HG03565 (cell line): ENCODE measurements around the gene TRMT61A.
"Not testable (repeated sequence)": the region's sequence is repeated elsewhere in the genome, so short reads cannot be mapped to it uniquely, and the experiment has no call there.

Experiments used
- ATAC-seq: cut with Tn5 transposase; IDR thresholded peaks from one replicate; pipeline ENCODE4 v1.9.1; 2021; ENCODE audit warnings: mild to moderate bottlenecking, moderate library complexity; ENCODE audit not compliant: unreplicated experiment

Gene TRMT61A

GRCh38 chr14:103521951-103522563, 6.9 kb upstream of the TRMT61A start:
- no peak for ATAC-seq

- no peak for ATAC-seq
Measured at GRCh38 chr14:103522649-103523574, 6.1 kb upstream of the TRMT61A start, which contains the start of gene CKB. CKB (minus strand) TSS chr14:103522830; CDS start chr14:103522493, 337 bp downstream.

DNA sequence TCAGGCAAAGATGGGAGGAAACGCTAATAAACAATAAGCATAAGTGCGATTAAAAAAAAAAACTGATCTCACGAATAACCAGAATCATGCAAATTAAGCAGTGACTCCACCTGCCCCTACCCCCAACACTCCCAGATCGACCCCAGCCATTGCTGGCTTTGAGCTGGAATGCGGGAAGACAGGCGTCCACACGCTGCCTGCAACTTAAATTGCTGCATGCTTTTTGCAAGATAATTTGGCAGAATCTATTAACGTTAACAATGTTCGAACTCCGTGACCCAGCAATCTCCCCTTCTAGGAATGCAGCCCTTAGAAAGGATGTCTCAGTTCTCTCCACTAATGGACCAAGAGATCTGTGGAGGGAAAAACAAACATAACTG, 5.4 kb upstream of the TRMT61A start:
- ATAC-seq, result no peak

DNA sequence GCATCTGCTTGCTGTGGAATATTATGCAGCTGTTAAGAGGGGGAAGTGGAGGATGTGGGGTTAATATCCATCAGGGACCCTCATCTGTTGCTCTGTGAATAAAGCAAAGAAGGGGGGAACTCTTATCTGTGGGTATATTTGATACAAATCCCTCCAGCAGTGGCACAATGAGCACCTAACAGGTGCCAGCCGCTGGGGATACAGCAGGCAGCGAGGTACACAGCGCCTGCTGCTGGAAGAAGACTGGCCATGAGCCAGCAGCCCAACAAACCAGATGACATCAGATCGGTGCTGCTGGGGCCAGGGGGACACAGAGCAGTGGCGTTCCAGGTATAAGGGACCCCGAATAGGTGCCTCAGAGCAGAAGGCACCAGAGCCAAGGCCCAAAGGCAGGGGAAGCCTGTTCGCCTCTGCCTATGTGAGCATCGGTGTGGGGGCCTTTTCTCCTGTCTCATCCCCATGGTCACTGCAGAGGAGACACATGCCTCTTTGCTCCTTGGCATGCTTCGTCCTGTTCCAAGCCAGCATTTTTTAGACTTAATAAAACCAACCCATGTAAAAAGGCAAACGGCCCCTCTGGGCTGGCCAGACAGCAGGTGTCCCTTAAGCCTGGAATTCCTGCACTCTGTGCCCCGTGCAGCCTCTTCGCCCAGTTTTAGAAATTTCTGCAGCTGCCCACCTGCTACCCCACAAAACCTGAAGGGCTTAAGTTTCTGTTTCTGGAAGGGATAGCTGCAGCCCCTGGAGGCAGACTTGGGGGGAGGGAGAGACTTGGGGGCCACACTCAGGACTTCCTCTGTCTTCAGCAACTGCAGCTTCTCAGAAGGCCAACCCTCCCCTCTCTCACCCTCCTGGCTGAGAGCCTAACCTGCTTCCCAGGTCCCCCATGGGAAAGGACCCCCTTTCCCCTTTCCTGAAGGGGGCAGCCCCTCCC, 4.7 kb upstream of the TRMT61A start:
- ATAC-seq, result no peak

- not testable (repeated sequence) for ATAC-seq
Measured at GRCh38 chr14:103525430-103526246, 3.4 kb upstream of the TRMT61A start.

DNA sequence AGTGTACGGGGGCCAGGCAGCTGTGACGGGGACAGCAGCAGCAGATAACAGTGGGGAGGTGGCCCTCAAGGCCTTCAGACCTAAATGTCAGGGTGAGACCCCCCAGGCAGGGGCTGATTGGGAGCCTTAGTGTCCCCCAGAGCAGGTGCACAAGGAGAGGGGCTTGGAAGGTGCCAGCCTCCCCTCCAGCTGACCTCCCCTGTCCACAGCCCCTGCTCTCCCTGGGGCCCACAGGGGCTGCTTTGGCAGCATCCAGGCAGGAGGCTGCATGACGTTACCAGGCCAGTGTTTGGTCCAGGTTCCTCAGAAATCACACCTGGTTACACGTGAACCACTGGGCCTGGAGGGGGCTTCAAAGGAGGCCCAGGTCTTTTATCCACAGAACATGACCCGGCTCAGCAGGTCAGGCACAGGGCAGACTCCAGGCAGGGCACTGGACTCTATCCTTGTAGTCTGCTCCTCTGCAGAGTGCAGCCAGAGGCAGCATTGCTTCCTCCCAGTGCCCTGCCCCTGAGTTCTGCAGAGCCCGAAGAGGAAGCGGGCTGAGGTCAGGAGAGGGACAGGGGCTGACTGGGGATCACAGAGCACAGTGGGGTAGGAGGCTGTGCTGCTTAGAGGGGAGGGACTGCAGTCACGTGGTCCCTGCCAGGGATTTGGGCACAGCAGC, 2.6 kb upstream of the TRMT61A start:
- no peak for ATAC-seq

GRCh38 chr14:103526914-103527248, 2.1 kb upstream of the TRMT61A start:
- no peak for ATAC-seq

GRCh38 chr14:103527408-103528145, 1.4 kb upstream of the TRMT61A start:
- ATAC-seq, result no peak

DNA sequence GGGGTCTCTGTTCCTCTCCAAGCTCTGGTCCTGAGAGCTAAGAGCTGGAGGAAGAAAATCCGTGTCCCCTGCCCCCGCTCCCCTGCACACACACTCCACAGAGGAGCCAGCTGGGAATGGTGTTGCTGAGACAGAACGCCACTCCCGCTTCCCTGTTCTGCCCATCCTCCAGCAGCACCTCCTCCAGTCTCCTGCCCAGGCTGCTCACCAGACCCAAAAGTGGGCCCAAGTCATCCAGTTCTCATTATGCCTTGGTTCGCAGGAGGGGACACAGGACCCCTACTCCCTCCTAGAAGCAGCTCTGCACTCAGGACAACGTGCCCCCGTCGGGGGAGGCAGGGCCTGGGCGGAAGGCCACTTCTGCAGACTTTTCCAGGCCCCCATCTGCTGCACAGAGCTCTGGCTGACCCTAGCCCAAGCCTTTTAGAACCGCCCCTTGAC, 830 bp upstream of the TRMT61A start:
- ATAC-seq, result no peak

DNA sequence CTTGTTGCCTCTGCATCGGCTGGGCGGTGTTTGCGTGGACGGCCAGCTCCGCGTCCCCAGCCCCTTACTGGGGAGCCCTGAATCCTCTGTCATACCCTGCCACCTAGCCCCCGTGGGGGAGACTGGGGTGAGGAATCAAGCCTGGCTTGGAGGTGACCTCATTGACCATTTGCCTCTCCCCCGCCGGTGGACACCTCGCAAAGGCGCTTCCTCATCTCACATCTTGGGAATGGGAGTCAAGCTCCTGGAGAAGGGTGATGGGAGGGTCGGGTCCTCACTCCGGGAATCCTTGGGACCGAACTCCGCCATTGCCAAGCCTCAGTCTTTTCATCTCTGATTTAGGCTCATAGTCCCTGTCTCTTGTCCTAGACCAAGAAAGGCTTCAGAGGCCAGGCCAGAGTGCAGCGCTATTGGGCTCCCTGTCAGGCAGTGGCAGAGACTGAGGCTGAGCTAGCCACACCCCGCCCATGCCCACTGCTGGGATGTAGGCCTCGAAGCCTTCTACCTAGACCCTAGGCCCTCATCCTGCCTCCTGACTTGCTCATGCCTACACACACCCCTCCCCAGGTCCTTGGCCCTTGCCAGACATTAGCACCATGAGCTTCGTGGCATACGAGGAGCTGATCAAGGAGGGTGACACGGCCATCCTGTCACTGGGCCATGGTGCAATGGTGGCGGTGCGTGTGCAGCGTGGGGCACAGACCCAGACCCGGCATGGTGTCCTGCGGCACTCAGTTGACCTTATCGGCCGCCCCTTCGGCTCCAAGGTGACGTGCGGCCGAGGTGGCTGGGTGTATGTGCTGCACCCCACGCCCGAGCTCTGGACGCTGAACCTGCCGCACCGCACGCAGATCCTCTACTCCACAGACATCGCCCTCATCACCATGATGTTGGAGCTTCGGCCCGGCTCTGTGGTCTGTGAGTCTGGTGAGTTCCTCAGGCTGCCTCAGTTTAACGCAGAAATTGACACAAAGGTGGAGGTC, 678 bp downstream of the TRMT61A start:
- no peak for ATAC-seq

DNA sequence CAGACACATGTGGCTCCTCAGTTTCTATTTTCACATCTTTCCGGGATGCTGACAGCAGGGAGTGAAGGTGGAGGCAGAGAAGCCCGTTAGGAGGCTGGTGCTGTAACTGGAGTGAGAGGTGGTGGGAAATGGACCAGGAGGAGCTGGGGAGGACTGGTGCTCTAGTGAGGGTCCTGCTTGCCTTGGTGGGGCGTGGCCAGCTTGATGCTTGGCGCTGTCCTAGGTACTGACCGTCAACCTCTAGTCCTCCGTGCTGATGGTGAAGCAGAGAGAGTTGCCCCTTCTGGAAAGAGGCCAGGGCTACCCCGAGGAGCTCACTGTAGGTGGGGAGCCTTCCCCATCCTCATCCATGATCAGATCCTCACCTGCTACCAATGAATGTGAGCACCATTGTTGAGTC, 1.4 kb downstream of the TRMT61A start:
- no peak for ATAC-seq

DNA sequence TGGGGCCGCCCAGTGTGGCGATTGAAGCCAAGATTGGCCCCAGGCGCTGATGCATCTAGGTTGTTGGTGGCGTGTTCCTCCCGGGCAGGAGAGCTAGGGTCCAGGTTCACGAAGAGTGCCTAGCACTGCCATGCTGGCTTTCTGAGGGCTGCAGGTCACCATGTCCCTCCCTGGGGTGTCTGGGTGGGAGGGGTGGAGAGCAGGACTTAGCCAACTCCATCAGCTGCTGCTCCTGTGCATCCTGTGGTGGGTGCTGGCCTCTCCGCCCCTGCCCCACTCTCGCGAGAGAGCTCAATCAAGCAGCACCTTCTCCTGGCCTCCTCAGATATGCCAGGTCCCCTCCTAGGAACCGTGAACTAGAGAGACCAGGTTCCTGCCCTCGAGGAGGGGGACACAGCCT, 1.8 kb downstream of the TRMT61A start:
- ATAC-seq, result no peak

DNA sequence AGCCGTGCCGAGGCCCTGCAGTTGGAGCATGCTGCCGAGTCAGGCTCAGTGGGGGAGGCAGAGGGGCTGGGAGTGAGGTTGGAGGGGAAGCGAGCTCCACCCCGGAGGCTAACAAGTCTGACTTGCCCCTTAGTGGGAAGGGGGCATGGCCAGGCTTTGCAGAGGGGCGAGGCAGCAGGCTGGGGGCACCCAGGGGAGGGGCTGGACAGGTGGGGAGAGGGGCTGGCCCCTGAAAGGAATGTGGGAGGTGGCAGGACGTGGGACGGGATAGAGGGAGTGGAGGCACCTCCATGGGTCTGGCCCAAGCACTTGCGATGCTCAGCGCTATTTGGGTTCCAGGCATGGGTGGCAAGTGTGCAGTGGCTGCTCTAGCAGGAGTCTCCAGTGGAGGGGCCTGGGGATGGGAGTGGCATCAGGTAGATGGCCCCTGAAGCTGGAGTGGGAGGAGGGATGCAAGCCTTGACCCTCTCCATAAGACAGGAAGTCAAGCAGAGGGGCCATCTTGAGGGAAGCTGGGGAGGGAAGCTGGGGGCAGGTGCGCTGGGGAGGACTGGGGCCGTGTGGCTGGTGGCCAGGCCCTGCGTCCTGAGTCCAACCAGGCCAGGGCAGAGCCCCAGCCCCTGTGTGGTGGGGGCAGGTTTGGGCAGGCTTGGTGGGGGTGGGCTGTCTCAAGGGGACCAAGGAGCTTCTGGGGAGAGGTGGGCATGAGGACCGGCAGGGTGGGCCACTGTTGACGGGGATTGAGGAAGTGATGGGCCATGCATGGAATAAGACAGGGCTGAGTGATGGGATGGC, 2.6 kb downstream of the TRMT61A start:
- no peak for ATAC-seq

- ATAC-seq, result no peak
Measured at GRCh38 chr14:103532216-103533136, 3.5 kb downstream of the TRMT61A start.

DNA sequence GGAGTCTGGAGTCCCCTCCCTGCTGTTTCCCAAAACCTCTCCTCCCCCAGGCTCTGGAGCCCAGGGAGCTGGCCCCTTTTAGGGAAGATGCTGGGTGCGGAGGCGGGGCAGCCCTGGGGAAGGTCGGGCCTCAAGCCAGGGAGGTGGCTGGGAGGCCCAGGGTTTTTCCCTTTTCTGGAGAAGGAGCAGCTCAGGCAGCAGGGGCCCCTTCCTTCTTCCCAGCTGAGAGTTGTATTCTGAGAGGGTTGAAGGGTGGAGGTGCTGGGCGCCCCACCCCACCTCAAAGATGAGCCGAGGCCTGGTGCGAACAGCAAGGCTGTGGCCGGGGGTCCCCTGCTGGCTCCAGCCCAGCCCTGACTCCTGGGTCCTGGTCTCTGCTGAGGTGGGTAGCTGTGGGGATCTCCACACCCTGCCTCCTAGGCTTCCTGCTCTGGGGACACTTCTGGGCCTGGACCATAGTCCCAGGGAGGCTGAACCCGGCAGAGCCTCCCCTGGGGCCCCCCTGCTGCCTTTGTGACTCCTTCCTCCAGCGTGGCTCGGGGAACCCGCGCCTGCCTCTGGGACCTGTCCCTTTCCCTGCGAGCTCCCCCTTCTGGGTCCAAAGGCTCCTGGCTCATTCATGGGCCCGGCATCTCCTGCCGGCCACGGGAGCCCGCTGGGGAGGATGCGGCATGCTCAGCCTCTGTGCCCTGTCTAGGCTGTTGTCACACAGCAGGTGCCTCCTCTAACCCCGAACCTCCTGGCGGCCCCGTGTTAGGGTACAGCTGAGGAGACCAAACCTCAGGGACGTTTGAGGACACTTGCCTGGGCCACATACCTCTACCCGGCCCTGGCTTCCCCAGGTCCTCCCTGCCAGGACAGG, 4.4 kb downstream of the TRMT61A start:
- no peak for ATAC-seq
